GM18909 (cell line): ENCODE results near the gene UBE2G2.

Experiments used
- ATAC-seq: cut with Tn5 transposase; IDR thresholded peaks from one replicate; pipeline ENCODE4 v1.9.1; 2021; ENCODE audit warnings: mild to moderate bottlenecking; ENCODE audit not compliant: unreplicated experiment, poor library complexity

Gene UBE2G2, protein sequence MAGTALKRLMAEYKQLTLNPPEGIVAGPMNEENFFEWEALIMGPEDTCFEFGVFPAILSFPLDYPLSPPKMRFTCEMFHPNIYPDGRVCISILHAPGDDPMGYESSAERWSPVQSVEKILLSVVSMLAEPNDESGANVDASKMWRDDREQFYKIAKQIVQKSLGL

DNA sequence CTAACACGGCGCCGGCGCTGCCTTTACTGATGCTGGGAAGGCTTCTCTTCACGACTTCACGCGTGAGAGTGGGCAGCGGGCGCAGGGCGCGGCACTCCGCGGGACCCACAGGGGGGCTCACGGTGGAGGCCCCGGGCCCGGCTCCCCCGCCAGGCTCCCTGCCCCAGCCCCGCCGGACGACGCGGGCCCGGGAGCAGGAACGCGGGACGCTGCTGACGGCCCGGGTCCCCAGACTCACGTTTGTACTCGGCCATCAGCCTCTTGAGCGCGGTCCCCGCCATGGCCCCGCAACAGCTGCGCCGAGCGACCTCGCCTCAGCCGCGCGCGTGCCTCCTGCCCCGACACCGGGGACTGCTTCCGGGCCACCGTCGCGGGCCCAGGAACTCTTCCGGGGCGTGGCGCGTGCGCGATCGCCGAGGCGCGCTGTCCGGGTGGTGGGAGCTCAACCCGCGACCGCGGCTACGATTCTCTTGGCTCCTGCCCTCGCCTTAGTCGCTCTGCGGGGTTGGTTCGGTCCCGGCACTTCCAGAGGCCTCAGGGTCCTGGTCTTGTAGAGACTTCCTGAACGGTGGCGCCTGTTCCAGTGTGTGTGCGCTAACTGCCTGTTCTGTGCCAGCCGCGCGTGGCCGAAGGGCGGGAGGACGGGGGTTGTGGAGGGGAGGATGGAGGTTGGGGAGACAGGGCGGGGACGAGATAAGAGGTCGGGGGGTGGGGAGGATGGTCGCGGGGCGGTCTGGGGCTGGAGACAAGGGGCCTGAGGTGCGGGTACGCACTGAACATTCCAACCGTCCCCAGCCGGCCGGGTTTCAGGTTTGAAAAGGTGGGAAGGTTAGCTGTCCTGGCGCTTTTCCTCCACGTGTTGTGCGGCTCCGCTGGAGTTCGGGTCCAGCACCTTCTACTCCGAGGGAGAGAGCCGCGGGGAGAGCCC lies at the start of gene UBE2G2:
Gene UBE2G2, minus strand, starts transcription at position 353 of the 928 bp plus-strand sequence. Its CDS starts 72 bp downstream, at position 281.
- ATAC-seq = peak; percentile 88

DNA sequence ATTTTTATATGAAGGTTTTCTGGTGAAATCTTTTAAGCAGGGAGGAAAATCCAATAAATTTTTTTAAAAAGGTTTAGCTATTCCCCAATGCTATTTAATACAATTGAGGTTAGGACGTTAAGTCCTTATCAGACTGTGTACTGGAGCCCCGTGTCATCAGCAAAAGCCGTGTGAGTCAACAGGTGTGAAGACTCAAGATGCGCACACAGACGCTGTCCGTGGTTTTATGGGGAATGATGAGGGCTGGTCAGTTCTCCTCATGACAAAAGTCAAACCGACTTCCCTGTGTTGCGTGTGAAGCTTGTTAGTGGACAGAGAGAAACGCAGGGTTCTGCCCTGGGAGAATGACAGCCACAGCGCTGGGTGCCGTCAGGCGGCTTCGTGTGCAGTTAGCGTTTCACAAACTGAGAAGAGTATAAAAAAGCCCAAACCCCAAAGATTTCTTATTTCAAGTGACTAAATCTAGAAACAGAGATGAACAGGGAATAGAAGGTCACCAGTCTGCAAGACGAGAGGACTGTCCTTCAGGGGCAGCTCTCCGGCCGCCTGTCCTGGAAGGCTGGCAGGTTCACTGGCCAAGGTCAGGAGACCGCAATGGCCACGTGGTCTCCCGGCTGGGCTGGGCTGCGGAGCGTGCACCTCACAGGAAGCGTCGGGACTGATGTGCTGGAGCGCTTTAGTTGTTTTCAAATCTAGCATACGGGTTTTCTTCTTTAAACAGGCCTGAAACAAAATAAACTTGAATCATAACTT lies 49.5 kb upstream of the UBE2G2 start:
- no peak for ATAC-seq

DNA sequence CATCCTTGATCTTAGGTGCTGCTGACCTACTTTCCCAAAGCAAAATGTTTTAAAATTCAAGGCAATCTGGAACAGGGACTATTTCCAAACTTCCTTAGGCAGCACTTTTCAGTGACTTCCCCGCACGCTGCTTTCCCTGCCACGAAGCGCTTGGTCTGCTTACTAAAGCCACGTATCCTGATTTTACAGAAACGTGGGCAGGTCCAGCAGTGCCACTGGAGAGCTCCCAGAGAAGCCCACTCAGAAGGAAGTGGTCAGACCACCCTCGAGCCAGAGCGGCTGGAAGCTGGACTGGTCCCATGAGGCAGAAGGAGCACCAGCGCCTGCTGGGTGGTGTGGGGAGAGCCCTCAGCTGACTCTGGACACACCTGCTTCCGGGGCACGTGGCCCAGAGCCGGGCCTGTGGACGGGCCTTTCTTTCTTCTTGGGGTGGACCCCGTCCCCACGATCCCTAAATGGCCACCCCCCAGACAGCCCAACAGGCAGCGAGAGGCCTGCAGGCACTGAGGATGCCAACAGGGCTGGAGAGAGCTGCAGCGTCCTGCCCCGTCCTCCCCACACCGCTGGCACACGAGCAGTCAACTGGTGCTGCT lies 48.7 kb upstream of the UBE2G2 start:
- ATAC-seq = no peak

DNA sequence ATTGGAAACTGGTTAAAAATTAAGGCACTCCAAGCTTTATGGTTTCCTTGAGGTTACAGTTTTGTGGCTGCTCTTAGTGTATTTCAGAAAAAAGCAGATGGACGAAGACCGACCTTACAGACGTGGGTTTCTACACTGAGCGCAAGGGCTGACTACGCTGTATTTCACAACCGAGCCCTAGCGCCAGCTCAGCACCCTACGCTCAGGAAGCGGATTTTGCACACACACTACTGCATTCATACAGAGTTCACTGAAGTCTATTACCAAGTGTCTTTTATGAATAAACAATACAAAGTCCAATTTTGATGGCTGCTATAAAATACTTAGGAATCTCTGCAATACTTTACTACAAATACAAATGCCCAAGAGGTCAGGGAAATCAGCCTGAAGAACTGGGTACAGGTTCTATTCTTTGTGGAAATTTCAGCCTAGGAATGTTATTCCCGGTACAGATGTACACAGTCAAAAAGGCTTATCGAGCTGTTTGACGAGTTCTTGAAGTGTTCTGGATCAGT lies 48.1 kb upstream of the UBE2G2 start:
- ATAC-seq = no peak

DNA sequence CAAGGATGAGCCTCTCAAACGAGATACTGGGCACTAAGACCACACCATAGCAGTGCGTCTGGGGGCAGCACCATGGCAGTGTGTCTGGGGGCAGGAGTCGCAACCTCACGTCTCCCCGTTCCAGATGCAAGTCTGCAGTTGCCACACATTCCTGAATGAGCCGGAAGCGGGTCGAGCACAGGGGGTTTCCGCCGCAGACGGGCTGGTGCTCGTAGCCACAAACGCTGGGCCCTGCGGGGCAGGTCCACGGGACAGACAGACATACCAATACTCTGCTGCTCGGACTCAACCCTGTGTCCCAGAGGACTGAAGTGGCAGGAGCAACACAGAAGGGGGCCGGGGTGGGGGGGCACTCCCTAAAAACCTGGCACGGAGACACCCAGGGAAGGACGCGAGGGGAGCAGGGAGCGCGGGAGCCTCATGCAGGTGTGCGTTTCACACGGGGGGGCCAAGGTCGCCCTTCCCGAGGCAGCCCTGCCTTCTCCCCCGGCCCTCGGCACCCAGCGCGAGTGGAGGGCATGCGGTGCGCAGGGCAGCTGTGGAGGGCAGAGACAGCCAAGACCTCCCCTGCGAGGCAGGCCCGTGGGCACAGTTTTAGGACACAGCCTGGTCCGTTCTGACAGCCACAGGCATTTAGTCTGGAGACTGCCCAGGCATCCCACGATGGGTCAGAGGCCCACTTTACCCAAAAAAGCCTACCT lies 47.4 kb upstream of the UBE2G2 start:
- no peak for ATAC-seq

DNA sequence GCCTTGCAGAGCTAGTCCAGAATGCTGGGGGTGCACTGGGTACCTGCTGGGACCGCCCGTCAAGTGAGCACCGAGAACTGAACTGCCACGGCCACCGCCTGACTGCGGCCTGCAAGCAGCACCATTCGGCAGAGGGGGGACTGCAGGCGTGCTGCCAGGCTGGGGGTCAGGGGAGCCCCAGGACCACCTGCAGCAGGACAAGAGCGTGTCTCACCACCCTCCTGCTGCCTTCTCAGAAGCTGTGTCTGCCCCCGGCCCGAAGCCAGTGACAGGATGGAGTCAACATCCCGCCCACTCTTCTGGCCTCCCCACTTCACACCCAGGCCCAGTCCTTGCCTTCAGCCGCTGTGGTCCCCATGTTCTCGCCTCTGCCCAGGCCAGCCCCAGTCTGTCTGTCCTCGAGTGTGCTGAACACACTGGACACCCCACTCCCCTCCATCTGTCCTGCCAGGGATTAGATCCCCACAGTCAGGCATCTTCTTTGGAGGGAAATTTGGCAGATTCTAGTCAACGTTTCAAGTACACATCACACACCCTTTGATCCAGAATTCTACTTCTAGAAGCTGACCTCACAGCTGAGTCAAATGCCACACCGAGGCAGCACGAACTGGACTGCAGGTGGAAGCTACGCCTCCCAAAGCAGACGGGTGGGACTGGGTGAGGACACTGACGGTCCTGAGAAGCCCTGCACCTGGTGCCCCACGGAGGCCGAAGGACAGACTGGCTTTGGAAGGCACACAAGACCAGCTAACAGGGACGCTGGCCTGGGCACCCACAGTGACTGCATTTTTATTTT lies 45.8 kb upstream of the UBE2G2 start:
- no peak for ATAC-seq

DNA sequence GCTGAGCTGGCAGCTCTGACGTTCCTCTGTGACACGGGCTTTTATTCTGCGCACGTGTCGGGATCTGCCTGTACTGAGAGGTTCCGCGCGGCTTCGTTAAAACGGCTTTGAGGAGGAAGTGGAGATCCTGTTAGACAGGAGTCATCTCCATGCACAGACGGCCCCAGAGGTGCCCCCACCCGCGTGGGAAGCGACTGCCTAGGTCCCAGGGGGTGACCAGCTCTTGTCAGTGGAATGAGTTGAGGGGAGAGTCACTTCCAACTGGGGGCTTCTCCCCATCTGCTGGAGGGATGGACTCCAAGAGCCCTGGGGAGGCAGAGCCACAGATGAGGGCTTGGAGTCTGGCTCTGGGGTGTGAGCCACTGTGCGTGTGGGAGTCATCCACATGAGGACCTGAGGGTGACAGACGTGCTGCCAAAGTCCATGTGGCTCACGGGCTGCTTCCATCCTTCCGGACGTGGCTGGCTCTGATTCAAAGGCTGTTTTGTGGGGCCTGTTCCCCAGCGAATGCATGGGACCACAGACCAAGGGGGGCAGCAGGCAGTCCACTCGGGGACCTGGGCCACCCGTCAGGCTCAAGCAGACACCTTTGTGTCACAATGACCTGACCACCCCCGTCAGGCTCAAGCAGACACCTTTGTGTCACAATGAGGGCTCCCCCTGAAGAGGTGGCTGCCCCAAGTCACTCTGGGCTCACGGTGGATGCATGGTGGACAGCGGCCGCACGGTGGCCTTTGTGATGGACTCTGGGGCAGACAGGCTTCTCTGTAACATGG lies 45.1 kb upstream of the UBE2G2 start:
- ATAC-seq = no peak

DNA sequence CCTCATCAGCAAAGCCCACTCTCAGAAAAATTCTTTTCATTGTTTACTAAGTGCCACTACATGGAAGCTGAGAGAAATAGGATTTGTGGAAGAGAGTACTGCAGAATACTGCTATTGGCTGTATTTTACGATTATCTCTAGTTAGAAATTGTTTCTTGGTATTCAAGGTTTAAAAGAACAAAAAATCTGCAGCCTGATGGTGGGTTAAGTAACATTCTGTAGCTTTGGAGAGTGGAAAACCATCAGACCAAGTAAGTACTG lies 44.5 kb upstream of the UBE2G2 start:
- ATAC-seq = no peak

DNA sequence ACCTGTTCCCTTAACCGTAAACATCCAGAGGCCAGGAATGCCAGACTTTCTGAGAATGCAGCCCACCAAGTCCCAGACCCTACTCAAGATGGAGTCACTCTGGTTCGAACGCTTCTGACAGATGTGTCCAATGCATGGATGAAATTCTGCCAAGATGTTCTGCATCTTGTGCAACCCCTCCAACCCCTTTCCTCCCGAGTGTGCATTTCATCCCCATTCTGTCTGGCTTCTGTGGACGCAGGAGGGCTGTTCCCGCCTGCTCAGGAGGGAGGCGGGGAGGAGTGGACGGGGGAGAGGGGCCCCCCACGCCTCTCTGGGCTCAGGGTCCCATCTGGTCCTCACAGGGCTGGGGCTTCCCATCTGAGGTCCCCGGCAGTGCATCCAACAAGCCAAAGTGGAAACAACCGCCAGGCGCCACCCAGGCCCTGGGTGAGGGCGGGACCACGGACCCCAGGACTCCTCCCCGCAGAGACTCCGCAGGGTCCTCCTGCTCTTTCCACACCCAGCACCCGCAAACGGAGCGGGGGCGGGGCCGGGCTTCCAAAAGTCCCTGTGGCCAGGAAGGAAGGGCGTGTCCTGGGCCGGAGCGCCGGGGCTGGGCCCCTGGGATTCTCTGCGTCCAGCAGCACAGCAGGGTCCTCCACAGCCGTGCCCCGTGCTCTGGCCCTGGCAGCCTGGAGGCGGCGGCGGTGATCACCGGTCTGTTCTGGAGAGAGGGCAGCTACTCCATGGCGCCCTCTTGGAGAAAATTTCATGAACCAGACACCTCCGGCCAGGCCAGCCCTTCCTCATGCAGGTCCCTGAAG lies 44.0 kb upstream of the UBE2G2 start:
- no peak for ATAC-seq

DNA sequence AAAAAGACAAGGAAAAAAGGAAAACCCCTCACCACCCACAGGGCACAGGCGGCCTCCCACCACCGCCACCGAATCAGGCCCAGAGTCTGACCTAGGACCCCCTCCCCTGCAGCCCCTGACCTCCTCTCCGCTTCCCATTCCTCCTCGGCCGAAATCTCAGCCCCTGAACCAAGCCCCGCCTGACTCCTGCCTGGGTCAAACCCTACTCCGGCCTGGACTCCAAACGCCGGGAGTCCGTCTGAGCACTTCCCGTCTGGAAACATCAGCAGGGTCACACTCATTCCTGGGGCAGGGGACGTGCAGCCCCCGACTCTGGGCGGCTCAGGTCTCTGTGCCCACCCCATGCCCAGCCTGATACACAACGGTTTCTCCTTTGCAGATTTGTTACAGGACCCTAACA lies 42.6 kb upstream of the UBE2G2 start:
- no peak for ATAC-seq

DNA sequence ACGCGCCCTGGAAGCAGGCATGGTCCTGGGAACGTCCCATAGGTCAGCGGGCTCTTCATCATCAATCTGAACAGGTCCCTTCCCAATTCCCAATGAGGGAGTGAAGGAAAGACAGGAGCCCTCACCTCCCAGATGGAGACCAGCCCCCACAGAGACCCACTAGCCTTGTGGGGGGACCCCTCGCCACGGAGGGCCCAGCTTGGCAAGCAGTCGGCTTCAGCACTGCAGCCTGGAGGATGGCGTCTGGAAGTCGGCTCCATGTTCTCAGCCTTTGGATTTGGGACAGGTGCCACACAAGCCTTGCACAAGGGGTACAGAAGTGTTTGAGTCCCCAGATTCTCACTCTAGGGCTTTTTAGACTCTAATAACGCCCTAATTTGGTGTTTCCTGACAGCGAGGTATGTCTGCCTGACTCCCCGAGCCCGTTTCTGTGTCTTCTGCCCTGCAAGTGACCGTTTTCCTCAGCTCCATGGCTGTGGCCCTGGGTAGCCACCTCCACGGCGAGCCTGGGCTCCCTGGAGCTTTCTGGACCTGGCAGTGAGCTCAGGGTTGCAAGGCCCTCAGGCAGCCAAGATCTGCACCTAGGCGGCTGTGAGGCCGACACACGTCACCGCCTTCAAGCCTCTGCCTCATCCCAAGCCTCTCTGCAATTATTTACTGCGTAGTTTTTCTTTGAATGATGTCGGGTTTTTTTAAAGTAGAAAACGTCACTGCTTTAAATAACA lies 41.3 kb upstream of the UBE2G2 start:
- no peak for ATAC-seq

DNA sequence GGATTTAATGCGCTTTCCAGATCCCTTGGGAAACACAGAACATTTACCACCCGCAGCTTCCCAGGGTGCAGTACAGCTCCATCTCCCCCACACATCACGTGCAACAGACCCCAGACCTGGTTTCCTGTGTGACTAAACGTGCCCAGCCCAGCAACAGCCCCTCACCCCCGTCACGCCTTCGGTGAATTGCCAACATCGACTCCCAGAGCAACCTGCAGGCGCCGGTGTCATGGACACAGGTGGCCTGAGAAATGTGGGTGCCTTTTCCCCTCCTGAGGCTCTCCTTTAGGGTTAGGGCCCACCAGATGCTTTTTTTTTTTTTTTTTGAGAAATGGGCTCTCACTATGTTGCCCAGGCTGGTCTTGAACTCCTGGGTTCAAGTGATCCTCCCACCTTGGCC lies 40.5 kb upstream of the UBE2G2 start:
- ATAC-seq = no peak

DNA sequence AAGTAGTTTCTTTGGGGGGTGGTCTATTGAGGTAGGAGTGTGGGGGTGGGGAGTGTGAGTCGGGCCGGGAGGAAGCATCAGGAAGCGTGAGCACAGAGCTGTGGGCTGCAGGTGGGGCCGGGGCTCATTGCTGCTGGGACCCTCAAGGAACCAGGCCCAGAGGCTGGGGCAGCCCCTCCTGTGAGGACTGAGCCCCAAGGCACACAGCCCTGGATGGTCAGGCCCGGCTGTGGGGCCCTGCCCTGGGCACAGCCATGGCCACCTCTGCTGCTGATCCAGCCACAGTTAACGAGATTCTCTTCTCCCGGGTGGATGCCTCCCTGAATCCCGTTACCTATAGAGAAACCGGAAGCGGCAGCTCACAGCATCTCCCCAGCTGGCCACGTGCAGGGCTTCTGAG lies 39.2 kb upstream of the UBE2G2 start:
- ATAC-seq = no peak

DNA sequence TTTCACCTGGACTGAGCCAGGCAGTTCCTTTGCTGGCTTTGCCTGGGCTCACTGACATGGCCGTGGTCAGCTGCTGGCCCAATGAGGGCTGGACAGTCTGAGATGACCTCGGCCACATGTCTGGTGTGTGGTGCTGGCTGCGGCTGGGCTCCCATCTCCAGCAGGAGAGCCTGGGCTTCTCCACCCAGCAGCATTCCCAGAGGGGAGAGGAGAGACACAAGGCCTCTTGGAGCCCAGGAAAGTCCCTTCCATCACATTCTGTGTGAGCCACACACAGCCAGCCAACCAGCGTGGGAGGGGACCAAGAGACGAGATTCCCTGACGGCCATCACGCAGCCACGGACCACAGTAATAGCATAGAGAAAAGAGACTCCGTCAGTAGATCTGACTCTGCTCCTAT lies 37.3 kb upstream of the UBE2G2 start:
- ATAC-seq = no peak

DNA sequence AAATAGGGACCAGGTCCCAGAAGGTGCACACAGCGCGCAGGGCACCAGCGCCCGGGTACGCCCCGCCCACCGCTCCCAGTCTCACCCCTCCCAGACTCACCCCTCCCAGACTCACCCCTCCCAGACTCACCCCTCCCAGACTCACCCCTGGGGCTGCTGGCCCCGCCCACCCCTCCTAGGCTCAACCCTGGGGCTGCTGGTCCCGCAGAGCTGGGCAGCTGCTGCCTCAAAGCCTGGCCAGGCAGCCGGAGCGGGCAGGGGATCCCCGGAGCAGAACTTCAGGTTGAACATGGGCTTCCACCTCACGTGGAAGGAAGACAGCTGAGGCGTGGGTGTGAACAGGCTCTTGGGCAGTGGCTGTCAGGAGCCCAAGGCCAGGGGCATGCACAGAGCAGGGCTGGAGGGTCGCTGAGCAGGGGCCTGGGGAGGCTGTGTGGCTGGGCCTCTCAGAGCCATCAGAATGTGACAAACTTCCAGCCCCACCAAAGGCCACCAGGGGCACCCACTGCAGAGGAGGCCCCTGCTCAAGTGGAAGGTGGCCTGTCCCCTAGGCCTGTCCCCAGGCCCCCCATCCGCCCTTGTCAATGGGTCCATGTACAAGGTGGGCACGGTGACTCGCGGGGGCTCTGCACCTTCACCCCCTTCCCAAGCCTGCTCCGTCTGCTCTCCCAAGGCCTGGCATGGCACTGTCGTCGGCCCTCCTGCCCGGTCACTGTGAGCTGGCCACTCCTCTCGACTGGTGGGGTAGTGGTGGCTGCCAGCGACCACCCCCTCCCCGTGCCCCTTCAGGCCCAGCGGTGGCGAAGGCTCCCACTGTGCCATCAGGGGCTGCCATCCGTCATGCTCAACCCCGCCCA lies 36.6 kb upstream of the UBE2G2 start:
- no peak for ATAC-seq

DNA sequence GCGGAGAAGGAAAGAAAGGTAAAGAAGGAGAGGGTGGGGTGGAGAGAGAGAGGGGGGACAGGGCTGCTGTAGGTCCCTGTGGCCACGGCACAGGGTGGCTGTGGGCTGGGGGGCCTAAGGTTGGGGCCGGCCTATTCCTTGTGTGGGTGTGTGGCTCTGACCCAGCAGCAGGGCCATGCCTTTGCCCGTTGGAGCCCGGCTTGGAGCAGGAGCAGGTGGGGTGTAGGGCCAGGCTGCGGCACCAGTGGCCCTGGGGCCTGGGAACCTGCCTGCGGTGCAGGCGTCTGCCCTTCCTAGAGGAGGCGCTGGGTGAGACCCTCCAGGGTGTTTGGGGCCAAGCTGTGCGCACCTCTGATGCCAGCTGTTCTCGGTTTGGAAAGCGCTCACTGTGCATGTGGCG lies 35.9 kb upstream of the UBE2G2 start:
- no peak for ATAC-seq
